ENCODE results near the gene EPX. TPM values are rescaled to one million over a fixed set of nuclear protein-coding genes. Genes with fewer than 3 reads are reported as not detected.

EPX gene
- total and polyA plus RNA-seq, 8 donors: 0.18 TPM; not detected in 7

- H3K9me3 ChIP-seq: no peaks in the 10 kb centered on the region
- no peak for DNase-seq
- WGBS, 5 donors: 72 to 75% (median 72%) methylated on average over 4 of the region's 4 CpGs
- H3K4me1 ChIP-seq: no peaks in the 10 kb centered on the region
- no peak for TF ChIP-seq POLR2AphosphoS5 (IDR thresholded peaks at IDR 0.05)
- no peak for TF ChIP-seq EP300 (IDR thresholded peaks at IDR 0.05)
- TF ChIP-seq POLR2A (IDR thresholded peaks at IDR 0.05): no peak
- TF ChIP-seq CTCF (IDR thresholded peaks at IDR 0.05): no peak
- no peak overlapping the region for H3K27ac ChIP-seq
- no peak overlapping the region for H3K4me3 ChIP-seq
- peaks cover 0 to 33% (median 0%) of the 10 kb centered on the region in 3 donors for H3K27me3 ChIP-seq
- intact Hi-C loops (cut with DNase I; ENCODE audit: low total_unique reads): no loop called here
- no peaks in the 10 kb centered on the region for H3K36me3 ChIP-seq
Measured at GRCh38 chr17:58181796-58182195, 10.7 kb upstream of the EPX start.

GRCh38 chr17:58183514-58183913, 9.0 kb upstream of the EPX start:
- intact Hi-C loops (cut with DNase I; ENCODE audit: low total_unique reads): no loop called here
- Histone ChIP-seq H3K4me1 (no peaks in the 10 kb centered on the region), H3K36me3 (no peaks in the 10 kb centered on the region), H3K4me3 (no peak overlapping the region), H3K27me3 (peaks cover 0 to 25% (median 0%) of the 10 kb centered on the region in 3 donors), H3K27ac (no peak overlapping the region), H3K9me3 (no peaks in the 10 kb centered on the region)
- no peak for DNase-seq
- TF ChIP-seq POLR2A (IDR thresholded peaks at IDR 0.05): no peak
- TF ChIP-seq CTCF (IDR thresholded peaks at IDR 0.05): no peak
- no peak for TF ChIP-seq POLR2AphosphoS5 (IDR thresholded peaks at IDR 0.05)
- no peak for TF ChIP-seq EP300 (IDR thresholded peaks at IDR 0.05)
- WGBS, 5 donors: 65 to 84% (median 80%) methylated on average over 4 of the region's 4 CpGs

- peaks cover 0 to 34% (median 0%) of the 10 kb centered on the region in 3 donors for H3K27me3 ChIP-seq
- intact Hi-C loops (cut with DNase I; ENCODE audit: low total_unique reads): no loop called here
- H3K4me1 ChIP-seq: no peaks in the 10 kb centered on the region
- no peaks in the 10 kb centered on the region for H3K9me3 ChIP-seq
- TF ChIP-seq POLR2A (IDR thresholded peaks at IDR 0.05) (no peak), POLR2AphosphoS5 (IDR thresholded peaks at IDR 0.05) (no peak), CTCF (IDR thresholded peaks at IDR 0.05) (no peak), EP300 (IDR thresholded peaks at IDR 0.05) (no peak)
- no peak overlapping the region for H3K4me3 ChIP-seq
- WGBS, 5 donors: 49 to 65% (median 56%) methylated on average over 8 to 10 of the region's 10 CpGs
- DNase-seq: no peak
- no peak overlapping the region for H3K27ac ChIP-seq
- H3K36me3 ChIP-seq: no peaks in the 10 kb centered on the region
Measured at GRCh38 chr17:58184308-58184985, 8.1 kb upstream of the EPX start.

- no peak overlapping the region for H3K27ac ChIP-seq
- WGBS, 5 donors: 65 to 76% (median 70%) methylated on average over 8 of the region's 8 CpGs
- DNase-seq: no peak
- intact Hi-C loops (cut with DNase I; ENCODE audit: low total_unique reads): no loop called here
- H3K4me1 ChIP-seq: no peaks in the 10 kb centered on the region
- TF ChIP-seq POLR2AphosphoS5 (IDR thresholded peaks at IDR 0.05): no peak
- TF ChIP-seq CTCF (IDR thresholded peaks at IDR 0.05): no peak
- TF ChIP-seq EP300 (IDR thresholded peaks at IDR 0.05): no peak
- no peak for TF ChIP-seq POLR2A (IDR thresholded peaks at IDR 0.05)
- no peak overlapping the region for H3K4me3 ChIP-seq
- H3K9me3 ChIP-seq: no peaks in the 10 kb centered on the region
- no peaks in the 10 kb centered on the region for H3K36me3 ChIP-seq
- H3K27me3 ChIP-seq: peaks cover 0 to 42% (median 0%) of the 10 kb centered on the region in 3 donors
Measured at GRCh38 chr17:58184986-58185761, 7.4 kb upstream of the EPX start.
